LNCAP (cell line): ENCODE data around the gene COL4A1.

ENCODE experiments used
- TF ChIP-seq, protein P1 (sequence below): fragments of 450-650 bp; IDR thresholded peaks from 2 replicates; pipeline ENCODE4 v1.5.1; 2017; ENCODE audit warnings: mild to moderate bottlenecking

The COL4A1 gene

DNA sequence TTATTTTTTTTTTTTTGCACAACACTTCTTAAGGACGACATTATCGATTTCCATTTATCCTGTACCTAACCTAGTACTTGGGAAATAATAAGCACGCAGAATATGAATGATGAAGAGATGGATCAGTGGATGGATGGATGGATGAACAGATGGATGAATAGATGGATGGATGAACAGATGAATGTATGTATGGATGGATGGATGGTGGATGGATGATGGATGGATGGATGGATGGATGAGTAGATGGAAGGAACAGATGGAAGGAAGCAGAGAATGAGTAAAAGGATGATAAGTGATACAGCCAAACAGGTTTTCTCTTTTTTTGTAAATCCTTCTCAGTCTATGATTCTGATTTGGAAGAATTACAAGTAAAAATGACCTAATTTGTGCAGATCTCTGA is 166.9 kb downstream of the COL4A1 start:
- TF ChIP-seq, protein P1, sequence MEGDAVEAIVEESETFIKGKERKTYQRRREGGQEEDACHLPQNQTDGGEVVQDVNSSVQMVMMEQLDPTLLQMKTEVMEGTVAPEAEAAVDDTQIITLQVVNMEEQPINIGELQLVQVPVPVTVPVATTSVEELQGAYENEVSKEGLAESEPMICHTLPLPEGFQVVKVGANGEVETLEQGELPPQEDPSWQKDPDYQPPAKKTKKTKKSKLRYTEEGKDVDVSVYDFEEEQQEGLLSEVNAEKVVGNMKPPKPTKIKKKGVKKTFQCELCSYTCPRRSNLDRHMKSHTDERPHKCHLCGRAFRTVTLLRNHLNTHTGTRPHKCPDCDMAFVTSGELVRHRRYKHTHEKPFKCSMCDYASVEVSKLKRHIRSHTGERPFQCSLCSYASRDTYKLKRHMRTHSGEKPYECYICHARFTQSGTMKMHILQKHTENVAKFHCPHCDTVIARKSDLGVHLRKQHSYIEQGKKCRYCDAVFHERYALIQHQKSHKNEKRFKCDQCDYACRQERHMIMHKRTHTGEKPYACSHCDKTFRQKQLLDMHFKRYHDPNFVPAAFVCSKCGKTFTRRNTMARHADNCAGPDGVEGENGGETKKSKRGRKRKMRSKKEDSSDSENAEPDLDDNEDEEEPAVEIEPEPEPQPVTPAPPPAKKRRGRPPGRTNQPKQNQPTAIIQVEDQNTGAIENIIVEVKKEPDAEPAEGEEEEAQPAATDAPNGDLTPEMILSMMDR: no peak

DNA sequence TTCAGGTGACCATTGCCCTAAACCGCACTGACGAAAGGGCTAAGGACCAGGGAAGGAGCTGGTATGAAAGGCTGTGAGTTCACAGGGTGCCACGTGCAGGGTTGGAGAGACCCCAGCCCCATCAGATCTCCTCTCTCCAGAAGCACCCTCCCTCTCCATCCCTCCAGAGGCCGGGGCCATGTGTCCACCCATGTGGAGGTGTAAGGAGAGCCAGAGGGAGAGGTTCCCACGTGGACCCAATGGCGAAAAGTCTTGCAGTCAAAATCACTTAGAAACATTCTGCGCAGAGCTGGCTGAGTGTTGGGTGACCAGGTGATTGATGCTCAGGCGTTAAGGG is 168.3 kb downstream of the COL4A1 start:
- TF ChIP-seq, protein P1: no peak

DNA sequence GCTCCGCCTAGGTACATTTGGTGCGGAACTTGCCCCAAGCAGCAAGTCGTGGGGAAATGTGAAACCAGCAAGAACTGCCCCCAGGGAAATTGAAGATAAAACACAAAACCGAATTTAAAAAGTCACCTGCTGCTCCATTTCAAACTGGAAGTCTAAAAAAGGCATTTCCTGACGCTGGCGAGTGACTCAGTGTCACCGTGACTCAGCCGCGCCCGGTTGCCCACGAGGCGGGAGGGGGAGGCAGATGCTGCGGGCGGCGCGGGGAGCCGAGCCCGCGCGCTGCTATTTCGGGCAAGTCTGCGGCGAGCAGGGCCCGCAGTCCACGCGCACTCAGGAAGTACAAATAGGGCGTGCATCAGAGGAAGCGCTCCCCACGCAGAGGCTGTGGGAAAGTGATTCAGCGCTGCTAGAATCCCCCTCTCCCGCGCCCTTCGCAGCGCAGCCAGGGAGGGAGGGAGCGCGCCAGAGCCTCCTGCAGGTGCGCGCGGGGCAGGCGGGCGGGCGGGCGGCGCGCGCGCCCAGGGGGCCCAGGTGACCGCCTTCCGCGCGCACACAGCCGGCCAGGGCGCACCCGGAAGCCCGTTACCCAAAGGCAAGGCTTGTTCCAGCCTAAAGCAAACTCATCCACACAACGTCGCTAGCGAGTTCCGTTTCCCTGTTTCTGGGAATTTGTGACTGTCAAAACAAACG is 168.8 kb downstream of the COL4A1 start:
- TF ChIP-seq, protein P1: no peak

DNA sequence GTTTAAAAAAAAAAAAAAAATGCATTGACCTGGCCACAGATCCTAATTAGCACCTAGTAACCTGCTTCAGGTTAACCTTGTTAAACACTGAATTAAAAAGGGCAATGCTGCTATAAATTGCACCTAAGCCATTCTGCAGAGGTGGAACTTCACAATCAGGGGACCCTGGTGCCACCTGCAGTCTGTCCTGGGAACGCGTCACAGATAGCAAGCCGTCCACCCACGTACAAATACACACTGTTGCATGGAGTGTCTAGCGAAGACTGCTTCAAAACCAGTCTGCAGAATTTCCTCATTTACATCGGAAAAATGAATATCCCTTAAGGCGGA is 169.3 kb downstream of the COL4A1 start:
- TF ChIP-seq, protein P1: peak; percentile 53

DNA sequence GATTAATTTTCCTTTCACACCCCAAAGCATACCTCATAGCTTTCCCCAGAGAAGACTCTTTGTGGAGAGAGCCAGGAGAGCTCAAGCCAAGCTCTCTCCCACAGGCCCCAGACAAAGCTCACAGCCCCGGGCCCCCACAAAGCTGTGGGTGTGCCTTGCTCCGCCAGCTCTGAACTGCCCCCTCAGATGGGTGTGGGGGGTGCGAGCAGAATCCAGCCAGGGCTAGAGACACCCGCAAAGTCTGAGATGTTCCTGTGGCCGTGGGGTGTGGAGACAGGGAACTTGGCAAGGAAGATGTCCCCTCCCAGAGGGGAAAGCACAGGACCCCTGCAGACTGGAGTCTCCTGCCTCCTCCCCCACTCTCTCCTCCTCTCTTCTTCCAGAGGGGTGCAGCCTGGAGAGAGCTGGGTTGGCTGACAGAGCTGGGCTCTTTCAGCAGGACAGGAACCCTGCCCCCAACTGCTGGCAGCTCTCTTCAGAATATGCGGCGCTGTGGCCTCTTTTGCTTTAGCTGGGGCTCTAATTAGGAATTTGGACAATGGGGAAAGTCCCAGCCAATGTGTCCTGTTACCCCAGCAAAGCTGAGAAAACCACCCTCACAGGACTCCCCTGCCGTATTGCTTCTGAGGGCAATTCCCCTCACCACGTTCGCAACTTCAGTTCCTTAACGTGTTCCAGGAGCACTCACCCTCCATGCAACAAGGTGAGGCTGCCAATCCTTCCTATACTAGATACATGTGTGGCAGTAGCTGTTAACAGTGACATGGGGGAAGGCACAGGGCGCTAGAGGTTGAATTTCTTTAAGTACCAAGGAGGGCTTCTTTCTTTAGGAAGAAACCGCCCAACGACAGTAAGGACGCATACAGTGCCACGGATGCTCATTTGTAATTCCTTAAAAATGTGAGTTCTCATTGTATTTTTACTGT is 170.0 kb downstream of the COL4A1 start:
- TF ChIP-seq, protein P1: no peak

DNA sequence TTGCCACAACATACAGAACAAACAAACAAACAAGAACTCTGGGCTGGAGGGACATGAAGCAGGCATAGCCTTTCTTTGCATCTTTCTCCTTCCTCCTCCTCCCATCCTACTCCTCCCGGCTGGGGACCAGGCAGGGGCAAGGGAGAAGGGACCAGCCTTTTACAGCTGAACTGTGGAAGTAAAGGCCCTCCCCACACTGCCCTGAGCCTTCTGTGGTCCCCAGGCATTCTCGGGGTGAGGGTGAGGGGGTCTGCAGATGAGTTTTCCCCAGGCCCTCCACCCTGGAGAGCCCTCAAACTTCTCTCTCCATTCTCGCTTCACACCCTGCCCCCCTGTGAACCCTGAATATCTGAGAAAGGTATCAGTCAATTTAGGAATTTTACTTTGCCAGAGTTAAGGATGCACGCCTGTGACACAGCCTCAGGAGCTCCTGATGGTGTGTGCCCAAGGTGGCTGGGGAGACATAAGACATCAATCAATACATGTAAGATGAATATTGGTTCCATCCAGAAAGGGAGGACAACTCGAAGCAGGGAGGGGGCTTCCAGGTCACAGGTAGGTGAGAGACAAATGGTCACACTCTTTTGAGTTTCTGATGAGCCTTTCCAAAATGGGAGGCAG is 170.9 kb downstream of the COL4A1 start:
- TF ChIP-seq, protein P1: no peak

DNA sequence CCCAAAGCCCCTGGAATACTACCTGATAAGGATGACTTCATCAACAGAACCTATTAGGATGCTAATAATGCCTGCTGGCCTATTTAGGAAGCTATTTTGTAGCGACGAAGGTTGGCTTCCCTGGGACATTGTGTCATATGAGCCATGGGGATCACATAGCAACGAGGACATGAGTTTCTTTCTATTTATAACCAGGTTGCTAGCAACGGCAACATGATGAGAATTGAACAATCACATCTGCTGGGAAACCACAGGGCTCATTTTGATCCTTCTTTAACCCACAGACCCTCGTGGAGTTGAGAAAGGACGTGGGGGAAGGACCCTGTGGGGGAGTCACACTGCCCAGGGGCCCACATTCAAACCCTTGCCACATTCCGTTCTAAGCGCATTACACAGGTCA is 172.2 kb downstream of the COL4A1 start:
- TF ChIP-seq, protein P1: no peak
